Frontal cortex (tissue), 4 donors: Measurements from ENCODE around the gene MALRD1. TPM values are rescaled to one million over a fixed set of nuclear protein-coding genes. Genes with fewer than 3 reads are reported as not detected.
"Not testable (repeated sequence)": the region's sequence is repeated elsewhere in the genome, so short reads cannot be mapped to it uniquely, and the experiment has no call there.

ENCODE experiments used
- DNase-seq, 2 donors: peaks; one replicate each; pipeline ENCODE4 v3.0.0; 2012; ENCODE audit warnings: low spot score in 2 of 2
- FAIRE-seq: peaks from 2 replicates; lab custom pipeline; 2012; peaks lifted over from hg19 to GRCh38; lab: Jason Lieb, UNC
- total RNA-seq: library from RNA; depleted of rRNA; stranded (reverse); fragments of >200 nt; gene quantifications from one replicate; pipeline ENCODE4 v1.2.3, GENCODE V29; 2014
- donor health status: control.
- donor health status: control.
- donor health status: control.

The MALRD1 gene
- total RNA-seq, 1 donor from 2014 or later = 1.2 TPM

- DNase-seq (no peak), FAIRE-seq (no peak)
These were observed 418.1 kb downstream of the MALRD1 start for GRCh38 chr10:19466709-19467108.

GRCh38 chr10:19468413-19468812 is 419.8 kb downstream of the MALRD1 start:
- FAIRE-seq = no peak
- DNase-seq = no peak

DNA sequence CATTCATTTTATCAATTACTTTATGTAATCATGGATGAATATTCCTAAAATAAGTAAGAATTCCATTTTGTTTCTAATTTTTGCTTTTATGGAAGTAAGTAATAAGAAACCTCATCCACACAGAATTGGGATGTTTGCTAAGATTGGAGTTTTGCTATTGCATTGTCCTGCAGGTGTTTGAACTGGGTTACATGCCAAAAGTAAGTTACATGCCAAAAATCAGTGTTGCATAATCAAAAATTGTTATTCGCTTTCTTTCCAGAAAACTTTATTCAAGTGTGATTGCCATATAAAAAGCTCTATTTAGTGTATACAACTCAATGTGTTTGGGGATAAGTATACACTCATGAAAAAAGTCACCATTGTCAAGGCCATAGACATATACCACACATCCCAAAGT is 420.9 kb downstream of the MALRD1 start:
- no peak for DNase-seq
- FAIRE-seq = no peak

DNA sequence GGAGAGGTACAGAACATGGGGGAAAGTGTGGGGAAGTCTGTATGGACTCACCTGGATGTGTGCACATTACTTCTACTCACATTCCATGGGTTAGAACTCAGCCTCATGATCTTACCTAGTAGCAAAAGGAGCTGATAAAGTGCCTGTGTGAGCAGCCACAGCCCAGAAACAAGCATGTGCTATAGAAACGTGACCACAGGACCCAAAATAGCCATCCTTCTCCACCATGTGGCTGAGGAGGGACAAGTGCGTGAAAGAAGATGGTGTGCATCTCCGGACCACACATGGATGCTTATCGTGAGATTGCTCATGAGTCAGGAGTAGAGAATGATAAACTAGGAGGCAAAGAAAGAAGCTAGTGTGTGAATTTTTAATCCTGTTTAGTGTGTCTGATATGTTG is 431.3 kb downstream of the MALRD1 start:
- FAIRE-seq = no peak
- no peak for DNase-seq

GRCh38 chr10:19480353-19480752 is 431.8 kb downstream of the MALRD1 start:
- no peak for FAIRE-seq
- DNase-seq = no peak

DNA sequence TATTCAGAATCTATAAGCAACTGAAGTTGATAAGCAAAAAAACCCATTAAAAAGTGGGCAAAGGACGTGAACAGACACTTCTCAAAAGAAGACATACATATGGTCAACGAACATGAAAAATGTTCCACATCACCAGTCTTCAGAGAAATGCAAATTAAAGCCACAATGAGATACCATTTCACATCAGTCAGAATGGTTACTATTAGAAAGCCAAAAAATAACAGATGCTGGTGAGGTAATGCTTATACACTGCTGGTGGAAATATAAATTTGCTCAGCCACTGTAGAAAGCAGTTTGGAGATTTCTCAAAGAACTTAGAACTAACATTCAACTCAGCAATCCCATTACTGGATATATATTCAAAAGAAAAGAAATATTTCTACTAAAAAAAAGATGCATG is 434.8 kb downstream of the MALRD1 start:
- FAIRE-seq = no peak

GRCh38 chr10:19488592-19489280 is 440.1 kb downstream of the MALRD1 start:
- no peak for FAIRE-seq
- DNase-seq = no peak

More for the DNA sequence above, 434.8 kb downstream of the MALRD1 start:
- no peak for DNase-seq

GRCh38 chr10:19491166-19491565 is 442.6 kb downstream of the MALRD1 start:
- no peak for DNase-seq
- no peak for FAIRE-seq

DNA sequence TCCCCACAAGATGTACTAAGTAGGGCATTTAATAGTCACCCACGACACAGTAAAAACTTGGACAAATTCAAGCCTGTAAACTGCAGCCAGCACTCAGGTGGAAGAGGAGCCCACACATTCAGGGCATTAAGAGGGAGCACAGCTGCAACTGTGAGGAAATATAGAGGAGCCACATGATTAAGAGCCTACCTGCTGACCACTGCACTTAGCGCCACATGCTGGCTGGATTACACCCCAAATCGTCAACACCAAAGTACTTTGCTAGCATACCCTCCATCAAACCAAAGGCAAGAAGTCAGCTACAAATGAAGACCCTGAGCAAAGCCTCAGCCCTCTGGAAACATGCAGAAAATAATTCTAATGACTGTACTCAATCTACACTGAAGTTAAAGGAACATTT is 445.3 kb downstream of the MALRD1 start:
- FAIRE-seq = no peak
- DNase-seq = no peak

GRCh38 chr10:19497026-19497425 is 448.4 kb downstream of the MALRD1 start:
- no peak for FAIRE-seq
- no peak for DNase-seq

- no peak for DNase-seq
- no peak for FAIRE-seq
These were observed 450.0 kb downstream of the MALRD1 start for GRCh38 chr10:19498393-19499290.

DNA sequence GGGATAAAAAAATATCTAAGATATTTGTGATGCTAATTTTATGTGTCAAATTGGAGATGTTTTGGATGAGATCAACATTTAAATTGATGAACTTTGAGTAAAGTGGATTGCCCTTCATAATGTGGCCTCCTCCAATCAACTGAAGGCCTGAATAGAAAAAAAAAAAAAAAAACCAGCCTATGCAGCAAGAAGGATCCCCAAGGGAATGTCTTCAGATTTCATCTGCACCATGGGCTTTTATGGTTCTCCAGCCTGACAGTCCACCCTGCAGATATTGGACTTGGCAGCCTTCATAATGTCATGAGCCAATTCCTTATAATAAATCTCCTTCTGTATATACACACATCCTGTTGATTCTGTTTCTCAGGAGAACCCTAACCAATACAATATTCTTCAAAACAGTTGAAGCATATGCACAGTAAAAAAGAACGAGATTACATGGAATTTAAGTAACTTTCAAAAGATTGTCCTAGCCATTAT is 450.7 kb downstream of the MALRD1 start:
- FAIRE-seq = no peak

GRCh38 chr10:19500959-19501358 is 452.4 kb downstream of the MALRD1 start:
- no peak for FAIRE-seq
- no peak for DNase-seq

More for the DNA sequence above, 450.7 kb downstream of the MALRD1 start:
- DNase-seq = no peak

- no peak for DNase-seq
- FAIRE-seq = no peak
These were observed 457.0 kb downstream of the MALRD1 start for GRCh38 chr10:19505320-19506312.

GRCh38 chr10:19510005-19510732 is 461.6 kb downstream of the MALRD1 start:
- not testable (repeated sequence) for DNase-seq, FAIRE-seq

DNA sequence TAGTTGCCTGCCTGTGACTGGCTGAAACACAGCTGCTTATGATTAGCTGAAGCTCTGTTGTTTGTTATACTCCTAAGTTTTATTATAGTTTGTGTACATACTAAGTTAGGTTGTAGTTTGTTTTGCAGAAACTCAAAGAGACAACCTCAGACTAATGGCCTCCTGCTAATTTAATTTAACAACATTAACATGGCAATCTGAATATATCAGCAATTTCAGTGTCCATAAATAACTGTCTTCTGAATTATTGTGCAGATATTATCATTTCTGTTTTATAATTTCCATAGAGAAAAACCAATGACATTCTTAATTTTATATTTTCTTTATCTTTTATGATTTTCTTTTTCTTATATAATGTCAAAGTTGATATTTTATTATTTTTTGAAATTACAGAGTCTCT is 469.5 kb downstream of the MALRD1 start:
- FAIRE-seq (no peak), DNase-seq (no peak)

GRCh38 chr10:19518632-19519031 is 470.0 kb downstream of the MALRD1 start:
- no peak for FAIRE-seq

DNA sequence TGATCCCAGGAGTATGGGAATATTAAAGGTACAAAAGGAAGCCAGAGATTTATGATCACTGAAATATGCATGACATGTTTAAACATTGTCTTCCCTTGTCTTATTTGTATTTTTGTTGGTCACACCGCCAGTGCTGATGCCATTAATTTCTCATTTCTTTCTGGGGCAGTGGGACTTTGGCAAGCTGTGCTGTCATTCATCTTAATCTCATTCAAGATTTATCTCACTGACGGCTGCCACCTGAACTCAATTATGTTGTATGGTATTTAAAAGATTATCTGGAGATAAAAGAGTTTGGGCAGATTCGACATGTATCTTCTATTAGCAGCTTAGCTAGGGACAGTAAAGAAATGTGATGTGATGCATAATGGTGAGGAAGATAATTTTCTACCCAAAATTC is 482.7 kb downstream of the MALRD1 start:
- no peak for DNase-seq
- FAIRE-seq = no peak

More at GRCh38 chr10:19518632-19519031, 470.0 kb downstream of the MALRD1 start:
- DNase-seq = no peak

GRCh38 chr10:19532411-19532810 is 483.8 kb downstream of the MALRD1 start:
- FAIRE-seq (no peak), DNase-seq (no peak)
